ENCODE results near the gene SNRPD2.

SNRPD2 gene

GRCh38 chr19:45645631-45646344, 46.0 kb downstream of the SNRPD2 start:
- Histone ChIP-seq H3K4me3 (ENCODE audit: low read length) (peak overlapping the region; percentile 63; the same call in 1 of the 2 replicates), H3K9me3 (ENCODE audit: insufficient read depth, low read depth, low read length) (no peaks in the 10 kb centered on the region), H3K36me3 (ENCODE audit: insufficient read depth, low read depth, low read length) (no peaks in the 10 kb centered on the region), H3K9ac (ENCODE audit: low read depth, low read length) (no peak overlapping the region), H3K4me1 (ENCODE audit: insufficient read depth, low read length) (peaks cover 6% of the 10 kb centered on the region; the same call in 1 of the 2 replicates), H3K27me3 (ENCODE audit: insufficient read depth, low read length) (peaks cover 18% of the 10 kb centered on the region; the same call in 1 of the 2 replicates), H3K27ac (ENCODE audit: low read length) (no peak overlapping the region)

DNA sequence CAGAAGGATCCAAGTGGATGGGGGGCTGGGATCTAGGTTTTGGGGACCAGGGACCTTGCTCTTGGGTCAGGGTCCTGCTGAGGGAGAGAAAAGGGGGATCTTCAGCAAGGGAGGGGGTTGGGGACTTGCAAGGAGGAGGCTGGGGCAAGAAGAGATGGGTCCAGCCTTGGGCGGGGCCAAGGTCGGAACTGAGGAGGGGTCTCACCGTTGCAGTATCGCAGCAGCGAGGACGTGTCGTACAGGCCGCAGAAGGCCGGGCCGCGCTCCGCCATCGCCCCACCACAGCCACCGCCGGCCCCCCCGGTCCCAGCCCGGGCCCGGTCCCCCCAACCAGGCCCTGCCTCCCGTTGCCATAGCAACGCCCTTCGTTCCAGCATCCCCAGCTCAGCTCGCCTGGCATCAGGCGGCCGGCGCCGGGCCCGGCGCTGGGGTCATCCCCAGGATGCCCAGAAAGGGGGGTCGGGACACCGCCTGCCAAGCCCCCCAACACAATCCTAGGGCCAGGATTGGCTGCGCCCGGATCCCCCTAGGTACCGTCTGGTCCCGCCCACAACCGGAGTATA, 46.6 kb downstream of the SNRPD2 start:
- Histone ChIP-seq H3K9me3 (ENCODE audit: insufficient read depth, low read depth, low read length) (no peaks in the 10 kb centered on the region), H3K27me3 (ENCODE audit: insufficient read depth, low read length) (peaks cover 18% of the 10 kb centered on the region; the same call in 1 of the 2 replicates), H3K27ac (ENCODE audit: low read length) (no peak overlapping the region), H3K9ac (ENCODE audit: low read depth, low read length) (no peak overlapping the region), H3K4me3 (ENCODE audit: low read length) (peak overlapping the region; percentile 63; the same call in 1 of the 2 replicates), H3K4me1 (ENCODE audit: insufficient read depth, low read length) (peaks cover 6% of the 10 kb centered on the region; the same call in 1 of the 2 replicates), H3K36me3 (ENCODE audit: insufficient read depth, low read depth, low read length) (no peaks in the 10 kb centered on the region)

GRCh38 chr19:45643927-45644771, 47.6 kb downstream of the SNRPD2 start:
- peaks cover 6% of the 10 kb centered on the region; the same call in 1 of the 2 replicates for H3K4me1 ChIP-seq (ENCODE audit: insufficient read depth, low read length)
- peak overlapping the region; percentile 78; the same call in 1 of the 2 replicates for H3K4me3 ChIP-seq (ENCODE audit: low read length)
- no peak overlapping the region for H3K9ac ChIP-seq (ENCODE audit: low read depth, low read length)
- no peaks in the 10 kb centered on the region for H3K36me3 ChIP-seq (ENCODE audit: insufficient read depth, low read depth, low read length)
- no peak overlapping the region for H3K27ac ChIP-seq (ENCODE audit: low read length)
- no peaks in the 10 kb centered on the region for H3K9me3 ChIP-seq (ENCODE audit: insufficient read depth, low read depth, low read length)
- H3K27me3 ChIP-seq (ENCODE audit: insufficient read depth, low read length): peaks cover 18% of the 10 kb centered on the region; the same call in 1 of the 2 replicates

DNA sequence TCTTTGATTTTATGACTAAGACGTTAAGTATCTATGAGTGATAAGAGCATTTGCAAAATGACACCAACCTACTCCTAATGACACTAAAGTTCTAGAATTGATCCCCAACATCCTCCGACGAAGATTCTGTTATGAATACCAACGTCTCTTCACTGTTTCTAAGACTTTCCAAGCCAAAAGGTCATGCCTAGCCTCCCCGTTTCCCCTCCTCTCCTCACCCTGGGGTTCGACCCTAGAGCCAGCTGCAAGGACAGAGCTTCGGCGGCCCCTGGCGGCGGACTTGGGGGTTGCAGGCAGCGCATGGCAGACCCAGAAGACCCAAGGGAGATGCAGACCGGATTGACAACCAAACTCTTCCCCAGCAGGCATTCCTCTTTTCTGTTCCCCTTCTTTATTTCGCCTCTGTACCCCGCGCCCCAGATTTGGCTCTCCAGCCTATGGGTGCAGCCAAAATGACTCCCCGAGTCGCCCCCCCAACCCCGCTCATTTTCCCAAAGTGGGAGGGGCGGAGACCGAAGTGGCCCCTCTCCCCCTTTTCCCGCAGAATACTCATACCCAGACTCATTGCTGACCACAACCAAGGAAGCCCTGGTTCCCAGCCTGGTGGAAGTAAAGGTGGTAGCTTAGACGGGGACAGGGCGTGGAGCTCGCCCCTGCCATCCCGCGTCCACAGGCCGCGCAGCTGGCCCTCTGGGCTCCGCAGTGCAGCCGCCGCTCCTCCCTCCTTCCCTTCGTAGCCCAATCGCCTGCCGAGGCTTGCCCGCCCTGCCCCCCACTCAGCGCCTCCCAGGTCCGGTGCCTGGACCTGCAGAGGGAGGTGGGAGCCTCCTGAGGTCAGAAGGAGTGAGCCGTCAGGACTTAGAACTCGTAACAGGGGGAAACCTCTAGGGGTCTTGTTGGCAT, 48.5 kb downstream of the SNRPD2 start:
- Histone ChIP-seq H3K27ac (ENCODE audit: low read length) (no peak overlapping the region), H3K36me3 (ENCODE audit: insufficient read depth, low read depth, low read length) (no peaks in the 10 kb centered on the region), H3K4me3 (ENCODE audit: low read length) (peak overlapping the region; percentile 78), H3K4me1 (ENCODE audit: insufficient read depth, low read length) (peaks cover 10% of the 10 kb centered on the region; the same call in 1 of the 2 replicates), H3K9ac (ENCODE audit: low read depth, low read length) (peak overlapping the region; percentile 31; the same call in 1 of the 2 replicates), H3K9me3 (ENCODE audit: insufficient read depth, low read depth, low read length) (no peaks in the 10 kb centered on the region), H3K27me3 (ENCODE audit: insufficient read depth, low read length) (peaks cover 18% of the 10 kb centered on the region; the same call in 1 of the 2 replicates)

GRCh38 chr19:45641274-45642105, 50.3 kb downstream of the SNRPD2 start:
- Histone ChIP-seq H3K27me3 (ENCODE audit: insufficient read depth, low read length) (peaks cover 18% of the 10 kb centered on the region; the same call in 1 of the 2 replicates), H3K36me3 (ENCODE audit: insufficient read depth, low read depth, low read length) (no peaks in the 10 kb centered on the region), H3K4me3 (ENCODE audit: low read length) (peak overlapping the region; percentile 67), H3K9me3 (ENCODE audit: insufficient read depth, low read depth, low read length) (no peaks in the 10 kb centered on the region), H3K27ac (ENCODE audit: low read length) (no peak overlapping the region), H3K4me1 (ENCODE audit: insufficient read depth, low read length) (peaks cover 13% of the 10 kb centered on the region; the same call in 1 of the 2 replicates), H3K9ac (ENCODE audit: low read depth, low read length) (no peak overlapping the region)

GRCh38 chr19:45640849-45641273, 50.9 kb downstream of the SNRPD2 start:
- H3K9ac ChIP-seq (ENCODE audit: low read depth, low read length): no peak overlapping the region
- H3K27me3 ChIP-seq (ENCODE audit: insufficient read depth, low read length): peaks cover 18% of the 10 kb centered on the region; the same call in 1 of the 2 replicates
- H3K9me3 ChIP-seq (ENCODE audit: insufficient read depth, low read depth, low read length): no peaks in the 10 kb centered on the region
- peaks cover 13% of the 10 kb centered on the region; the same call in 1 of the 2 replicates for H3K4me1 ChIP-seq (ENCODE audit: insufficient read depth, low read length)
- H3K36me3 ChIP-seq (ENCODE audit: insufficient read depth, low read depth, low read length): no peaks in the 10 kb centered on the region
- H3K4me3 ChIP-seq (ENCODE audit: low read length): peak overlapping the region; percentile 67; the same call in 1 of the 2 replicates
- no peak overlapping the region for H3K27ac ChIP-seq (ENCODE audit: low read length)

DNA sequence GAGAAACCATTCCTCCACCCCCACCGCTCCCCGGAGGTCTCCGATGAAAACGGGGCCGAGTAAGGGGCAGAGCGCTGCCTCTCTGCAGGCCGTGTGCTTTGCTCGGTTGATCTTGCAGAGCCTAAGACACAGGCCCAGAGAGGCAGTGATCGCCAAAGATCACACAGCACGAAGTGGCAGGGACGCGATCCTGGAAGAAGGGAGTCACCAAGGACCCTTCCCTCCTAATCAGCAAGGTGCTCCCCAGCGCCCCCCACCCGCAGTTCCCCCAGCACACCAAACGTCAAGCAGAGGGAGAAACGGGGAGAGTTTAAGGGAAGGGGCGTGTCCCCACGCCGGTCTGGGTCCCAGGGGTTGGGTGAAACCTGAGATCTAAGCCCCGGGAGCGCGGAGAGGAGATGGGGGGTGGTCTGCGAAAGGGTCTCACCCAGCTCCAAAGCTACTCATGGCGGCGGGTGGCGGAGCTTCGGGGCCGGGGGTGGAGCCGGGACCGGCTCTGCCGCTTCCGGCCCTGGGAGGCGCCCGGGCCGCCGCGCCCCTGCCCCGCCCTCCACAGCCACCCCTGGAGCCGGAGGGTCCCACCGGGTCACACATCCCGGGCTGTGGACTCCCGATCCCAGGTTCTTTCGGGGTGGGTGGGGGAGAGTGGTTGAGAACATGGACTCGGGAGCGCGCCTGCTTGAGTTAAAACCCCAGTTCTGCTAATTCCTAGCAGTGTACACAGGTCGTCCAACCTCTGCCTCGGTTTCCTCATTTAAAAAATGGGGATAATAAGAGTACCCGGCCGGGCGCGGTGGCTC, 52.6 kb downstream of the SNRPD2 start, which contains the start of gene EML2:
TSS of gene EML2 (minus strand) at position 468 of the 800 bp plus-strand sequence. CDS start at position 447, 21 bp downstream.
- Histone ChIP-seq H3K36me3 (ENCODE audit: insufficient read depth, low read depth, low read length) (no peaks in the 10 kb centered on the region), H3K9me3 (ENCODE audit: insufficient read depth, low read depth, low read length) (no peaks in the 10 kb centered on the region), H3K4me1 (ENCODE audit: insufficient read depth, low read length) (peaks cover 11% of the 10 kb centered on the region; the same call in 1 of the 2 replicates), H3K9ac (ENCODE audit: low read depth, low read length) (peak within 1 kb of the TSS; percentile 50; the same call in 1 of the 2 replicates), H3K27ac (ENCODE audit: low read length) (no peak within 1 kb of the TSS), H3K4me3 (ENCODE audit: low read length) (peak within 1 kb of the TSS; percentile 77), H3K27me3 (ENCODE audit: insufficient read depth, low read length) (peaks cover 9% of the 10 kb centered on the region; the same call in 1 of the 2 replicates)

- Histone ChIP-seq H3K9me3 (ENCODE audit: insufficient read depth, low read depth, low read length) (no peaks in the 10 kb centered on the region), H3K4me1 (ENCODE audit: insufficient read depth, low read length) (peaks cover 8% of the 10 kb centered on the region), H3K27ac (ENCODE audit: low read length) (no peak overlapping the region), H3K4me3 (ENCODE audit: low read length) (peak overlapping the region; percentile 77), H3K9ac (ENCODE audit: low read depth, low read length) (peak overlapping the region; percentile 50; the same call in 1 of the 2 replicates), H3K27me3 (ENCODE audit: insufficient read depth, low read length) (peaks cover 6% of the 10 kb centered on the region; the same call in 1 of the 2 replicates), H3K36me3 (ENCODE audit: insufficient read depth, low read depth, low read length) (no peaks in the 10 kb centered on the region)
Observed at GRCh38 chr19:45637890-45638667, 53.7 kb downstream of the SNRPD2 start.

Measured in iPS-20b (cell line).